Cardiac fibroblast (primary cell): Measurements from ENCODE around the gene RPUSD3.
A peak's percentile ranks its signal among the peaks of the same experiment; 100 is the strongest.
"Not testable (repeated sequence)": the region's sequence is repeated elsewhere in the genome, so short reads cannot be mapped to it uniquely, and the experiment has no call there.

Experiments
- DNase-seq, 2 donors: peaks; one replicate each; pipeline versions ENCODE4 v3.0.0 to v3.0.0-alpha.2; 2010; ENCODE audit warnings: low read depth in 2 of 2
- H3K4me3 ChIP-seq, 2 donors: replicated peaks in 1 of 2; 1 replicate in 1 of 2; 2 replicates in 1 of 2; pipeline ENCODE4 v1.5.1; 2011; ENCODE audit warnings: low read depth in 2 of 2, low read length in 2 of 2, mild to moderate bottlenecking in 2 of 2, moderate library complexity in 1 of 2
- TF ChIP-seq, protein P1 (sequence below): IDR thresholded peaks from one replicate; pipeline ENCODE4 v1.5.1; 2011; ENCODE audit warnings: low read depth, mild to moderate bottlenecking, low read length, inconsistent platforms

RPUSD3 gene

DNA sequence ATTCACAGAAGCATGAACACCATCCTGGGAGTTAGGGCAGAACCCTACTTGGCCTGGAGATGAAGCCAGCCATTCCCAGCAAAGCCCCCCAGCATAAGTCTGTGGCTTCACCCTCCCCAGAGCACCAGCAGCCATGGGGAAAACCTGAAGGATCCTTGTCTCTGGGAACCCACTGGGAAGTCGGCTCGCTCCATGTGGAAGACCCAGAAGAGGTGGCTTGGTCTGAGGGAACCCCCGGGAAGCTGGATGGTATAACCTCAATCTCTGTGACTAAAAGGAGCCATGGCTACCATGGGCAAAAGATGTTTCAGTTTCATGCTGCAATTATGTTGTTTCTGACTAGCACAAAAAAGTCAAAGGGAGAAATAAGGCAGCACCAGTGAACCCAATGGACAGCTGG is 11.8 kb upstream of the RPUSD3 start:
- TF ChIP-seq, protein P1, sequence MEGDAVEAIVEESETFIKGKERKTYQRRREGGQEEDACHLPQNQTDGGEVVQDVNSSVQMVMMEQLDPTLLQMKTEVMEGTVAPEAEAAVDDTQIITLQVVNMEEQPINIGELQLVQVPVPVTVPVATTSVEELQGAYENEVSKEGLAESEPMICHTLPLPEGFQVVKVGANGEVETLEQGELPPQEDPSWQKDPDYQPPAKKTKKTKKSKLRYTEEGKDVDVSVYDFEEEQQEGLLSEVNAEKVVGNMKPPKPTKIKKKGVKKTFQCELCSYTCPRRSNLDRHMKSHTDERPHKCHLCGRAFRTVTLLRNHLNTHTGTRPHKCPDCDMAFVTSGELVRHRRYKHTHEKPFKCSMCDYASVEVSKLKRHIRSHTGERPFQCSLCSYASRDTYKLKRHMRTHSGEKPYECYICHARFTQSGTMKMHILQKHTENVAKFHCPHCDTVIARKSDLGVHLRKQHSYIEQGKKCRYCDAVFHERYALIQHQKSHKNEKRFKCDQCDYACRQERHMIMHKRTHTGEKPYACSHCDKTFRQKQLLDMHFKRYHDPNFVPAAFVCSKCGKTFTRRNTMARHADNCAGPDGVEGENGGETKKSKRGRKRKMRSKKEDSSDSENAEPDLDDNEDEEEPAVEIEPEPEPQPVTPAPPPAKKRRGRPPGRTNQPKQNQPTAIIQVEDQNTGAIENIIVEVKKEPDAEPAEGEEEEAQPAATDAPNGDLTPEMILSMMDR = no peak
- no peak overlapping the region for H3K4me3 ChIP-seq
- no peak for DNase-seq

GRCh38 chr3:9854291-9854940 is 10.6 kb upstream of the RPUSD3 start:
- not testable (repeated sequence) for DNase-seq, H3K4me3 ChIP-seq

DNA sequence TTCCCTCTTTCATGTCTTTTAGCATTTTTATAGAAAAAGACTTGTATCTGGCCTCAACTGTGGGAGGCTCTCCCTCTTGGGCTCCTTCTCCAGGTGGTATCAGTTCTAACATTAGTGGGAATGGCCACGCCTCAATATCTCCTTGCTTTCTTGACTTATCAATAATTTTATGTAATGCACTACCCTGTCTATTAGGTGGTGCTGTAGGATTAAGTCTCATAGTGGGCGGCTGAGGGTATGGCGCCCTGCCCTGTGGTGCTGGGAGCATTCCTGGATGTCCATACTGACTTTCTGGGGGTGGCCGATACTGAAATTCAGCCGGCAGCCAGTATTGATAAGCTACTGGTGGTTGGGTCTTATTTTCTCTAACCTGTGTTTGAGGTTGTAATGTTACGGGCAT is 8.7 kb upstream of the RPUSD3 start:
- DNase-seq = no peak
- TF ChIP-seq, protein P1 = no peak

DNA sequence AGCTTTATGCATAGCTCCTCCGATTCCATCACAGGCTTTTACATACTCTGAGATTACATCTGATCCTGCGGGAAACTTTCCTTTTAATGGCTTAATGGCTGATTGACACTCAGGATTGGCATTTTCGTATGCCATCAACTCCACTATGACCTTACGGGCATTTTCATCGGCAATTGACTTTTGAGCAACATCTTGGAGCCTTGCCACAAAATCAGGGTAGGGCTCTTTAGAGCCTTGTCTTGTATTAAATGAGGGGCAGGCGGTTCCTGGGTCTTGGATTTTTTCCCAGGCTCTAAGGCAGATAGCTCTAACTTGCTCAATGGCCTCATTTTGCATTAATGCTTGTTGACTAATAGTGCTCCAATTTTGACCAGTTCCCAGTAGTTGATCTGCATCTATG is 8.1 kb upstream of the RPUSD3 start:
- H3K4me3 ChIP-seq = not testable (repeated sequence)
- DNase-seq = peak in 1 of 2 donors; percentile 61

More for the DNA sequence above, 8.7 kb upstream of the RPUSD3 start:
- no peak overlapping the region for H3K4me3 ChIP-seq

DNA sequence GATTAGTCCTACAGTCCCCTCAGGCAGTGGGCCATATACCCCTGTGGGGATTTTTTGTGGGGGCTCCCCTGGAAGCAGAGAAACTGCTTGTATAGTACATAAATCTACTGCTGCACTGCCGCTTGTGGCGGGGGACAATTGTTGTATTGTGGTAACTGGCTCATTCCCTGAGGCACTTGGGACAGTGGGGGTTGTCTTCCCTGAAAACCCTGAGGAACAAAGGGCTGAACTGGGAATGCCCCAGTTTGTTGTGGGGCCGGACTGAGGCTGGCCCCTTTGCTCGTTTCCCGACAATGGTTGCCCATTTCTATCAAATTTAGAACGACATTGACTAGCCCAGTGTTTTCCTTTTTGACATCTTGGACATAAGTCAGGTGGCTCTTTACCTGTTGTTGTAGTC is 7.6 kb upstream of the RPUSD3 start:
- H3K4me3 ChIP-seq = not testable (repeated sequence)

GRCh38 chr3:9848860-9849259 is 5.1 kb upstream of the RPUSD3 start:
- not testable (repeated sequence) for H3K4me3 ChIP-seq
- TF ChIP-seq, protein P1 = peak; percentile 37
- DNase-seq = peak; percentile 63 to 64

More for the DNA sequence above, 7.6 kb upstream of the RPUSD3 start:
- DNase-seq = not testable (repeated sequence)

DNA sequence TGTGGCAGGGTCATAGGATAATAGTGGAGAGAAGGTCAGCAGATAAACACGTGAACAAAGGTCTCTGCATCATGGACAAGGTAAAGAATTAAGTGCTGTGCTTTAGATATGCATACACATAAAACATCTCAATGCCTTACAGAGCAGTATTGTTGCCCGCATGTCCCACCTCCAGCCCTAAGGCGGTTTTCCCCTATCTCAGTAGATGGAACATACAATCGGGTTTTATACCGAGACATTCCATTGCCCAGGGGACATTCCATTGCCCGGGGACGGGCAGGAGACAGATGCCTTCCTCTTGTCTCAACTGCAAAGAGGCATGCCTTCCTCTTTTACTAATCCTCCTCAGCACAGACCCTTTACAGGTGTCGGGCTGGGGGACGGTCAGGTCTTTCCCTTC is 4.1 kb upstream of the RPUSD3 start:
- H3K4me3 ChIP-seq, DNase-seq: not testable (repeated sequence)

DNA sequence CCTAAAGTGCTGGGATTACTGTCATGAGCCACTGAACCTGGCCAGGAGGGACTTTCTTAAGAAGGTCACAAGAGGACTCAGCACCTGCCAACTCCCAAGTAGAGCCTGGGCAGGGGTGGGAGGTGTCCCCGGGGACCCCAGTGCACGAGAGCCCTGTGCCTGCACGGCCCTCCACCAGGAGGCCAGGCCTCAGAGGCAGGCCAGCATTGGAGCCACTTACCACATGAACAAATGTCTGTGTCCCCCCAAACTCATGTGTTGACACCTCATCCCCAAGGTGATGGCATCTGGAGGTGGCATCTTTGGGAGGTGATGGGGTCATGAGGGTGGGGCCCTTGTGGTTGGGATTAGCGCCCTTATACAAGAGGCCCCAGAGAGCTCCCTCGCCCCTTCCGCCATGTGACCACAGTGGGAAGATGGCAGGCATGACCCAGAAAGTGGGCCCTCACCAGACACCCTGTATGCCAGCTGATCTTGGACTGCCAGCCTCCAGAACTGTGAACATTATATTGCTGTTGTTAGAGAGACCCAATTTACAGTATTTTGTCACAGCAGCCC is 3.2 kb upstream of the RPUSD3 start:
- TF ChIP-seq, protein P1 = no peak
- no peak overlapping the region for H3K4me3 ChIP-seq

GRCh38 chr3:9846231-9846630 is 2.4 kb upstream of the RPUSD3 start:
- no peak overlapping the region for H3K4me3 ChIP-seq
- TF ChIP-seq, protein P1 = no peak
- DNase-seq = no peak

More for the DNA sequence above, 3.2 kb upstream of the RPUSD3 start:
- DNase-seq = no peak
